DMS79 treated with DMSO at 0.1 percent for 48 hours (cell line): ENCODE data around the gene TSPEAR.
A peak's percentile ranks its signal among the peaks of the same experiment; 100 is the strongest.
"Not testable (repeated sequence)": the region's sequence is repeated elsewhere in the genome, so short reads cannot be mapped to it uniquely, and the experiment has no call there.

ENCODE experiments used
- DNase-seq: peaks from one replicate; lab custom pipeline; 2025; lab: John Stamatoyannopoulos, UW

Gene TSPEAR

GRCh38 chr21:44684077-44684476 is 27.3 kb downstream of the TSPEAR start:
- no peak for DNase-seq

DNA sequence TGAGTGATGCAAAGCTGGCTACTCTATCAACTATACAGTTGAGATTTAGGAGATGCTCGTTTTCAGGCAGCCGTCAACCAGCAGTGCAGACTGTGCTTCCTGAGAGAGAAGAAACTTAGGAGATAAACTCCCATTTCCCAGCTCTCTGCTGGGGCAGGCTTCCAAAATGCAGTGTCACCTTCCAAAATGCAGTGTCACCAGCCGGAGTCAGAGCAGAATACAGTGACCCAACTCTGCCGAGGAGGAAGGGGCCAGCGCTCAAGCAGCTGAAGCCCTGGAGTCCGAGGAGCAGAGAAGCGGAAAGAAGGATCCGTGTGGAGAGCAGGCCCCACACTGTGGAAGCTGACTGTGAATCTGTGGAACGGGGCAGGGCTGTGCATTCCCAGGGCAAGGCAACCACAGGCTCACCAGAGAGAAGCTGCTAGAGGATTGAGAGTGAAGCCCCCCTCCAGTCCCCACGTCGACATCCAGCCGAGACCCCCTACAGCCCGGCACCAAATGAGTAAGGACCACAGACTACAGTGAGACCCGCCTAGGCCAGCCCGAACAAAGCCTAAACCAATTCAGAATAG is 28.7 kb downstream of the TSPEAR start:
- peak; percentile 65 for DNase-seq

- peak; percentile 96 for DNase-seq
Observed at GRCh38 chr21:44681861-44682579, 29.4 kb downstream of the TSPEAR start, which contains the start of gene KRTAP12-1. KRTAP12-1 (minus strand) TSS chr21:44682163; CDS start chr21:44682123, 40 bp downstream.

DNA sequence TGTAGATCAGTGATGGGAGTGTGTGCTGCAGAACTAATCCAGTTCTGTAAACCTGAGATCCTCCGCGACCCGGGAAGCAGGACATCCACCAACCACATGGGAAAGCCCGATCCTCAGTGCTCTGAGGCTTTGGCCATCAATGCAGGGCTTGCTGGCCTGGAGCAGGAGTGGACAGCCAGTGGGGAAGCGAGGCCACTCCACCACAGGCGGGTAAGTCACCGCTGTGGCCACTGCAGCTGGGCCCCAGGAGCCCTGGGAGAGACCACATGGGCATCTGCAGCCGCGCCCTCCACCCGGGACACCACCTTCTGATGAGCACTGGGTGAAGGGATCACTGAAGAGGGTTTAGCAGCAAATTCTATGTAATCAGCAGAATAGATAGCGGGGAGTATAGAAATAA is 30.2 kb downstream of the TSPEAR start:
- no peak for DNase-seq

- DNase-seq: no peak
Observed at GRCh38 chr21:44677881-44678280, 33.5 kb downstream of the TSPEAR start.

GRCh38 chr21:44671911-44672310 is 39.5 kb downstream of the TSPEAR start:
- no peak for DNase-seq

DNA sequence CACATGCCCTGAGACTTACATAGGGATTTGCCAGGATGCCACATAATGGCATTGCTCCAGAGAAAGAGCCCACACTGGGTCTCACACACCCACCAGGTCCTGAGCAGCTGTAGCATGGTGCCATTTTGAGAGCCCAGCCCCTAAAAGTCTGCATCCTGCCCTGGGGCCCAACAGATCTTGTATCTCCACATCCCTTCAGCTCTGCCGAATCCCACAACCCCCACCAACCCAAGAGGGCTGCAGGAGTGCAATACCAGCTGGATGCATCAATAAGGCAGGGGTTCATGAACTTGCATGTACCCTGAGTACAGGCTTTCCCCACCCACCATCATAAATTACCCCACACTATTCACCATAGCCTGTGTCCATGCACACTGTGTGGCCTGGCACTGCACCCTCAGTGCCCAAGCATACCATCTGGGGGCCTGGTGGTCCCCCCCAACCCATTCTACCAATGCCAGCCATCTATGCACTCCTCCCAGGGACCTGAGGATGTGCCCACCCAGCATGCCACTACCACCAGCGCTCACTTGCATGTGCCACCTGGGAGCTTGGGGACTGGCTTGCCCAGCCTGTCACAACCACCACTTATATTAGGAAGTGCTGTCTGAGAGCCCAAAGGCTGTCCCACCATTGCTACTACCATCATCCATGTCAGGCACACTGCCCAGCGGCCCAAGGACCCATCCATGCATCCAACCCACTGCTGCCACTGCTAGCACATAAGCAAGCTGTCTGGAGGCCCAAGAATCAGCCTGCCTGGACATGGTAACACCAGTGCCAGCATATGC is 40.5 kb downstream of the TSPEAR start:
- DNase-seq: no peak

DNA sequence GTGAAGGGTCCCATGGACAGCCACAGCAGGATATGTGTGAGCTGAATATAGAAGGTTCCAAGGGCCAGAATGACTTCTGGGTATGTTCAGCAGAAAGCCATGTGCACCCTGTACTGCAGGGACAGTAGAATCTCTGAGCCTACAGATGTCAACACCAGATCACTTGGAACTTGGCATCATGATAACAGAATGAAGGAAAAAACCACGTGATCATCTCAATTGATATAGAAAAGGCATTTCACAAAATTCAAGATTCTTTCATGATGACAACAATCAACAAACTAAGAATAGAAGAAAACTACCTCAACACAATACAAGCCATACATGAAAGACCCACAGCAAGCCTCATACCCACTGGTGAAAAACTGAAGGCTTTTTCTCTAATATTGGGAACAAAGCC is 43.8 kb downstream of the TSPEAR start:
- DNase-seq: no peak

DNA sequence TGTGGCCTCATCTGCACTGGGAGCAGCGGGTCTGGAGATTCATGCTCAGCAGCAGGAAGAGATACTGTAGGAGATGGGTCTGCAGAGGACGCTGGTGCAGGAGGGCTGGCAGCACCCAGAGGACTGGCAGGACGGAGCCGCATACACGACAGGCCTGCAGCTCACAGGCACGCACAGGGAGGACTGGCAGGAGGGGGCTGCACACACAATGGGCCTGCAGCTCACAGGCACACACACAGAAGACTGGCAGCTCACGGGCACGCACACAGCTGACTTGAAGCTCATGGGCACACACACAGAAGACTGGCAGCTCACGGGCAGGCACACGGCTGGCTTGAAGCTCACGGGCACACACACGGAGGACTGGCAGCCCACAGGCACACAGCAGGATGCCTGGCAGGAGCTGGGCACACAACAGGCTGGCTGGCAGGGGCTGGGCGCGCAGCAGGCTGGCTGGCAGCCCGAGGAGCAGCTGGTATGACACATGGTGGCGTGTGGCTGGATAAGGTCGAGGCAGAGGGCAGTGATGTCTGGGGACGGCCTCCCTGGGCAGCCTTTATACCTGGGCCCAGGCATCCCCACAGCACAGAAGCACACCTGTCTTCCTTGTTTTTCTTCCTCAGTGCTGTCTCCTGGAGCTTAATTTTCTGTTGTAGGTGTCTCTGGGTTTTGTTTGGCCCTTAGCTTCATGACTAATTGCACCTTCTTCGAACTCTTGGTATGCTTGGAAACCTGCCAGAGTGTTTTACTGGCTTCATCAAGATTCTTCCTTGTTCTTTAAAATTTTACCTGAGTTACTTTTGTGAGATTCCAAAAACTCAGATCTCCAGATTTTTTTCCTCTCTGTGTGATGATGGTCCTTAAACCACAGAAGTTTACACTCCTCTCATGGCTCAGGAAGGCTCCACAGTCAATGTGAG is 44.7 kb downstream of the TSPEAR start, which contains the start of gene KRTAP12-2:
Gene KRTAP12-2, minus strand, starts transcription at position 527 of the 920 bp plus-strand sequence. Its CDS starts 41 bp downstream, at position 486.
- peak; percentile 79 for DNase-seq

DNA sequence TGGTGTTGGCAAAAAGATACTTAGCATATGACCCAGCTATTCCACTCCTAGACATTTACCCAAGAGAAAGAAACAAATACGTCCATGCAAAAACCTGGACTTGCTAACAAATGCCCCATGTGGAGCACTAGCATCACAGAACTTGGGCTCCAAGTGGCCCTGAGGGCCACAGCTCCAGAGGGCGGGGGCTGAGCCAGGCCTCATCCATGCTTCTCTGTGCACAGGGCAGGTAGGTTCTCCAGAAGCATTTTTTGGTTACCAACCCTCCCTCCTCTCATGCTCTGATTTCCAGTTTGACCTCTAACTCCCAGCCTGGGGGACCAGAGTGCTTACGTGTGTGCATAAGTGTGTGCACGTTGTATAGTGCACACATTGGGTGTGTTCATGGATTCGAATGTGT is 46.7 kb downstream of the TSPEAR start:
- DNase-seq: no peak

DNA sequence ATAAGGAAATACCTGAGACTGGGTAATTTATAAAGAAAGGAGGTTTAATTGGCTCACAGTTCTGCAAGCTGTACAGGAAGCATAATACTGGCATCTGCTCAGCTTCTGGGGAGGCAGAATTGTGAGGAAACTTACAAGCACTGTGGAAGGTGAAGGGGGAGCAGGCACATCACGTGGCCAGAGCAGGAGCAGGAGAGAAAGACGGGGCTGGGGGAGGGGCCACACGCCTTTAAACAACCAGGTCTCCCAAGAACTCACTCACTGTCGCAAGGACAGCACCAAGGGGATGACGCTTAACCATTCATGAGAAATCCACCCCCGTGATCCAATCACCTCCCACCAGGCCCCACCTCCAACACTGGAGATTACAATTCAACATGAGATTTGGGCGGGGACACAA is 49.8 kb downstream of the TSPEAR start:
- DNase-seq: not testable (repeated sequence)

DNA sequence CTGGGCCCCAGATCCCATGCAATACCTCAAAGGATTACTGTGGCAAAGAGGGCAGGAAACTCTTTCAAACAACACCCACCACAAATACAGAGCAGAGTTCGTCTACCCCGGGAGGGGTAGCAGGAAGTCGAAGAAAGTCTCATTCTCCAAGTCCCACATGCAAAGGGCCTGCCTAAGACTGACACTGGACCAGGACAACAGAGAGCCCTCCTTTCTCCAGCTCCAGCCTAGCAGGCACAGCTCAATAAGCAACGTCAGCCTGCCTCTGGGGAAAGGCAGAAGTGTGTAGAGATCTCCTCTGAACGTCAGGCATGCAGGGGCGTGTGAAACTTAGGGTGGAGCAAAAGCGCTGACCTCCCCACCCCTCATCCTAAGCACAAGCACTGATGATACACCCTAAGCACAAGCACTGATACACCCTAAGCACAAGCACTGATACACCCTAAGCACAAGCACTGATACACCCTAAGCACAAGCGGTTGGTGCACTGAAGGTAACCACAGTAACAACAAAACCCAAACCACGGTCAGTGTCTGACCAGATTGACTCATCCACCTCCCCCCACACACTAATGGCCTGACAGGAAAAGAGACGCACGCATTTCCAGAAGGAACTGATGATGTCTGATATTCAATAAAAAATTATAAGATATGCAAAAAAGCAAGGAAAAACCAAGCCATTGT is 52.3 kb downstream of the TSPEAR start:
- DNase-seq: no peak

GRCh38 chr21:44658541-44658910 is 52.8 kb downstream of the TSPEAR start:
- no peak for DNase-seq

GRCh38 chr21:44657635-44658540 is 53.5 kb downstream of the TSPEAR start, which contains the start of gene KRTAP12-3:
KRTAP12-3 (plus strand) TSS chr21:44657932; CDS start chr21:44657980, 48 bp downstream.
- DNase-seq: no peak

DNA sequence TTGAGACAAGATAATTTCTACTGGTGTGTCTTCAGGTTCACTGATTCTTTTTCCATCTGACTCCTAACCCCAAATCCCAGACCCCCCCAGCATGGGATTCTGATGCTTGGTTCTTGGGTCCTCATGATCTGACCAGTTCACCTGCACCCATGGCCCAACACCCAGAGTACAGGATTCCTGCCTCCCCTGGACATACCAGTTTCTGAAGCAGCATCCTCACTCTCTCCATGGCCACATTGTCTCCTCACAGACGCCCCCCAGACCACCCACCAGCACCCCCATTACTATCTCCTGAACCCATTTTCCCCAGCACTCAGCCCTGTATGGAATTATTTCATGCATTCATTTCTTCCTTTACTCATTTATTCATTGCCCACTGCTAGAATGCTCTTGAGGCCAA is 54.5 kb downstream of the TSPEAR start:
- no peak for DNase-seq

DNA sequence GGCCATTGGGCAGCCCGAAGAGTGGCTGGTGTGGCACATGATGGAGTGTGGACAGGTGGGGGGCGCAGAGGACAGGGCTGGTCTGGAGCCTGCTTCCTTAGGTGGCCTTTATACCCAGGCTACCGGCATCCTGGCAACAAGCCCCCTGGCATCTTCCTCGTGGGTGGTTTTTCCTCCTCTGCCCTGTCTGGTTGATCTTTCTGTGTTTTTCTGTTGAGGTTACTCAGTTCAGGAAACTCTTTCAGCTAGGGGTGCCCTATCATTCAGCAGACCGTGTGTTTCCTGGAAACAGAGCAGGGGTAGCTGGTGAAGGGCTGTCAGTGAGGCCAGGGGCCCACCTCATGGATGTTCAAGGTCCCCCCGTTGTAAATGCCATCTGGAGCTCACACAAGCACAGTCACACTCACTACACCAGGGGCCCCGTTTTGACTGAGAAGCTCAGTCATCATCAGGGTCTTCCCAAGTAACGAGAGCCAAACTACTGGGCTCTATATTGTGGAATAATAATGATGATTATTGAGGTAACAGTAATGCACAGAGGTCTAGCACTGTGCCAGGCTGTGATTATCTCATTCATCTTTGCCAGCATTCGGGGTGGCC is 56.7 kb downstream of the TSPEAR start, which contains the start of gene KRTAP12-4:
Gene KRTAP12-4, minus strand, starts transcription at position 84 of the 600 bp plus-strand sequence. Its CDS starts 45 bp downstream, at position 39.
- DNase-seq: no peak

GRCh38 chr21:44653656-44654575 is 57.5 kb downstream of the TSPEAR start:
- peak; percentile 7 for DNase-seq

- DNase-seq: no peak
Observed at GRCh38 chr21:44653123-44653522, 58.2 kb downstream of the TSPEAR start.
